Nucleus accumbens (tissue), 56 donors: ENCODE results near the gene PSMC1.

ENCODE experiments used
- DNase-seq, 56 donors: peaks; one replicate each; lab custom pipeline; 2025; lab: John Stamatoyannopoulos, UW

The PSMC1 gene

DNA sequence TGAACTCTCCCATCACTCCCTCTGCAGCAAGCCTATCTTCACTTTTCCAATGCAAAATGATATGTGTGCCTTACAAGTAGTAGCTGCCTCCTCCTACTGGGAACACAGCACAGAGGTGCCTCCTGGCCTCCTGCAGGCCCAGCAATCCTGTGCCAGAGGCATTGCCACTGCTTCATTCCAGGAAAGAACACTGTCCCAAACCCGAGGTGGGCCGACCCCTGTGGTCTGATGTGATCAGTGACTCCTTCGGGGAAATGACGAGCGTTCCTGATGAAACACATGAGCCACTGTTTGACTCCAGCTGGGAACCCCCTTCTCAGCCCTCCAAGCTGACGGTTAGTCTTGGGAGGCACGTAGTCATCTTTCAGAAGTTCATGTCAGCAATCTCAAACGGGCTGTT, 19.5 kb downstream of the PSMC1 start:
- DNase-seq: no peak

DNA sequence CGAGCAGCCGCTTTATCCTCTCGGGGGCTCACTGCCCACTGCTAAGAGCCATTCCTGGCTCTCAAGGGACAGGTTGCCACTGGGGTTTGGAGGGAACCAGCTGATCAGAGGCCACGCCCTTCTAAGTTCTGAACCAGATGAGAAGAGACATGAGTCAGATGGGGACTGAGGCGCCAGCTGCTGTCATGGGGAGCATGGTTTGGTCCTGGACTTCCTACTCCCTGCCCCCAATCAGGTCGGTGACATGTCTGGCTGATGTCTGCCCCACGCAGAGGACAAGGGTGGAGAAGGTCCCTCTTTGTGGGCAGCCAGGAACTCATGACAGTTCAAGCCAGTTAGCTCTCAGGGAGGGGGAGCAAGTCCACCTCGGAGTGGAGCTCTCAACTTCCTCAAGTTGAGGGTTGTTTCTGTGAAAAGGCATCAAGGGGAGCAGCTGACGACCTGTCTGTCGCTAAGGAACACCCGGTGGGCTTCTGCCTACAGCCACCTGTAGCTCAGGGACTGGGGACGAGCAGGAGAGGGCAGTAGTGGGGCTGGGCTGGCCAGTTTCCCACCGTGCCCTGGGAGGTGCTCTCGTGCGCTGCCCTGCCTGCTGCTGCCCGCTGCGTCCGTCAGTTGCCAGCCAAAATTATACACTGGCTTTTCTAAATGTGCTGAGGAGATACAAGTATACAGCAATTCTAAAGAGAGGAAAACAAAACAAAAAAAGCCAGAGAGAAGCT, 20.5 kb downstream of the PSMC1 start:
- no peak for DNase-seq

DNA sequence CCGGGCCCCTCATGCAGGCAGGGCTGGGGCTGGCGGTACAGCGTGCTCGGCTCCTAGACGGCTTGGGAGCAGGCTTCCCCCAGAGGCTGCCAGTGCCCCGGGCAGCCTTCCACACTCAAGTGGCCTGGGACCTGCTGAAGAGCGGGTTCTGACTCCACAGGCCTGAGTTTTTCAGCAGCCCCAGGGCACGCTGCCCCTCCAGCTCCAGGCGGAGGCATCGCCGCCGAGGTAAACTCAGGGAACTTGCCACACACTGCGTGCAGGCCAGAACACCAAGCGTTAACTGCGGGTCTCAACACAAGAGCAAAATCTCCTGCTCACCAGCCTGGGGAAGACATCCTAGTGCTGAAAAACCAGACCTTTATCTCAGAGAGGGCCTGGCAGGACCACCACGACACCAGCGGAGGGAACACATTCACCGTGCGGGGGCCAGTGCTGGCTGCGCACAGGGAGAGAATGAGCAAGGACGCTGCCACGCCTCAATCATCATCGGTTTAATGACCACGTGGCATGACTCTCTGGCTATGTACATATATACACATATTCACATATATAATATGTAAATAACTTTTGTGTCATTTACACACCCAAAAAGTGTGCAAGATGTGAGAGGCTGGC, 21.3 kb downstream of the PSMC1 start:
- DNase-seq: no peak

DNA sequence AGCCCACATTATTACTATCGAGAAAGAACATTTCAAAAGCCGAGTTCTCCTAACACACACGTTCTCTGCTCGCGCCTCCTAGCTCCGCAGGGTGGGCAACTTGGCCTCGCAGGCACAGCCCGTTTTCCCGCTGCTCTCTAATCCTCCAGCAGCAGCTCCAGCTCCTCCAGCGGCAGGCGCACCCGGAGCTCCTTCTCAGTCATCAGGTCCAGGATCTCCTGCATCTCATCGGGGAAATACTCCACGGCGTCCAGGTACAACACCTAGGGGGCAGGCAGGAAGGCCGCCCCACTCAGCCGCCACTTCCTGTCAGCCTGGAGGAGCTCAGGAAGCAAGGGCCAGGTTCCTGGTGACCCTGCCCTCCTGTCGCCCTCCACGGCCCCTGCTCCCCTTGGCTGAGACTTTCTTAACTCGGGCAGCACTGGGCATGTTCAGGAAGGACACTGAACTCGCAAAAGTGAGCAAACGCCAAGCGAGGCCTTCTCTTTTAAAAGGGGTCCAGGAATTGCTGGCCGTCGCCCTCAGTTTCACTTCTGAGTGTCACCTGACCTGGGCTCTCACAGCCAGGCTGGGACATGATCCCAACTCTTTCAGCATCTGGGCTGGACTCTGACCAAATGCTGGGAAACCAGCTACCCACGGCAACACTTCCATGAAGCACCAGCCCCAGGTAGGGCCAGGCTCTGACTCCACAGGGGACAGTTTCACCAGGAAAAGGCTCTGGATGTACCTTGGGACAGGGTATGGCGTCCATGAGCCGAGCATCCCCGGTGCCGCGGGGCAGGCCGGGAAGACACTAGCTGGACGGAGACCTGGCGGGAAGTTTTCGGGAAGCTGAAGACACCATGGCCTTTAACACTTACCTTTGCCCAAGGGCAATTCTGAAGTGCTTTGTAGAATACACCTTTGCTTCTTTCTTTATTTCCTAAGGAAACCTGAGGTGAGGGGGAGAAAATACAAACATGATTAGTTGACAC, 22.1 kb downstream of the PSMC1 start:
- DNase-seq: peak in 16 of 56 donors; percentile 17 to 50 (median 35)

DNA sequence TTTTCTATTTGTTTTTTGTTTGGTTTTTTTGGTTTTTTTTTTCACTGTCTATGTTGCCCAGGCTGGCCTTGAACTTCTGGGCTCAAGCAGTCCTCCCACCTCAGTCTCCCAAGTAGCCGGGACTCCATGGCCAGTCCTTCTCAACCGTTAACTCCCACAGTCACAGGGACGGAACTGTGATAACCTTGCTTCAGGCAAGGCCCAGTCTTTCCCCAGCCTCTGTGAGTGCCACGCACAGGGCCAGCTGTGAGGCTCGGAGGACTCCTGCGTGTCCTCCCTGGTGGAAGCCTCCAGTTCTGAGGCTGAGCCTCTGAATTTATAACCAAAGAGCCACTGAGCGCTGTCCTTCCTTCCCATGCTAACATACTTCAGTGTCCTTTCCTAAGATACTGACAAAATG, 23.7 kb downstream of the PSMC1 start:
- DNase-seq: no peak

DNA sequence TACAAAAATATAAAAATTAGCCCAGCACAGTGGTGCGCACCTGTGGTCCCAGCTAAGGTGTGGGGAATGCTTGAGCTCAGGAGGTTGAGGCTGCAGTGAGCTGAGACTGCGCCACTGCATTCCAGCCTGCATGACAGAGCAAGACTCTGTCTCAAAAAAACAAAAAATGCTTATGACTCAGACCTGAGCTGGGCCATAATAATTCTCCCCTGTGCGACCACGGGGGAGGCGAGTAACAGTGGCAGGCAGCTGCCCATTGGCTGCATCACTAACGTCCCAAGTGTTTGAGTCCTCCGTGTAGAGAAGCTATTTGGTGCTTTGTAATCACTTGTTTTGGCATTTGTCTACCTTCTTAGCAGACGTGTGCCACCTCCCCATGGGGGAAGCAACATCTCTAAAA, 24.9 kb downstream of the PSMC1 start:
- no peak for DNase-seq

DNA sequence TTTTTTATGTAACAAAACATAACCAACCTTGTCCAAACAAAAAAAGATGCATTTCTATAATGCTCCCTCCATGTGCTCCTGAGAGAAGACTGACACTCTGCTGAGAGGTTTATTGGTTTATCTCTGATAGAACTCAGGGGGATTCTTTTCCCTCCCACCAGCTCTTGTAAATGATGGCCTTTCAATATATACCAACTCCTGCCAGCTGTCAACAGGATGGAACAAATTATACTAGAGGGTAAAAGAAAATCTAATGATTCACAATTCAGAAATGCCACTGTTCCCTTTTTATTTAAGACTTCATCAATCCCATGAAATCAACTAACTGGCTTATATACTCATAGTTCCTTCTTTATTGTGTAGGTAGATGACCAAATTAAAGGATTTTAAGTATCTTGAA, 25.4 kb downstream of the PSMC1 start:
- DNase-seq: no peak

DNA sequence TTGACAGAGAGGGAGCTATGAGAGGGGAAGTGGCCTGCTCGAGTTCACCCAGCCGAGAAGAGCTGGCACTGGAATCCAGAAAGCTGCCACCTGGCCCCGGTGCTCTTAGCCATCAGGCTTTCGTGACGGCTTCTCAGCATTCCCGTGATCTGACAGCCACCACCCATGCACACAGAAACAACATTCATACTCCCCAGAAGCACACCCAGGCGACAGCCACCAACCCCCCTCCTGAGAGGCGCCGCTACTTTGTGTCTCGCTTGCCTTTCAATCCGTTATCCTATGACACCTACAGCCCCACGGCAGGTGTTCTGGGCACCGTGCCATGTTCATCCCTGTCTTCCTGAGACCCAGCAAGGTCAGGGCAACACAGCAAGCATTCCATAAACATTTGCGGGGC, 31.4 kb downstream of the PSMC1 start:
- DNase-seq: peak in 20 of 56 donors; percentile 12 to 51 (median 30)

DNA sequence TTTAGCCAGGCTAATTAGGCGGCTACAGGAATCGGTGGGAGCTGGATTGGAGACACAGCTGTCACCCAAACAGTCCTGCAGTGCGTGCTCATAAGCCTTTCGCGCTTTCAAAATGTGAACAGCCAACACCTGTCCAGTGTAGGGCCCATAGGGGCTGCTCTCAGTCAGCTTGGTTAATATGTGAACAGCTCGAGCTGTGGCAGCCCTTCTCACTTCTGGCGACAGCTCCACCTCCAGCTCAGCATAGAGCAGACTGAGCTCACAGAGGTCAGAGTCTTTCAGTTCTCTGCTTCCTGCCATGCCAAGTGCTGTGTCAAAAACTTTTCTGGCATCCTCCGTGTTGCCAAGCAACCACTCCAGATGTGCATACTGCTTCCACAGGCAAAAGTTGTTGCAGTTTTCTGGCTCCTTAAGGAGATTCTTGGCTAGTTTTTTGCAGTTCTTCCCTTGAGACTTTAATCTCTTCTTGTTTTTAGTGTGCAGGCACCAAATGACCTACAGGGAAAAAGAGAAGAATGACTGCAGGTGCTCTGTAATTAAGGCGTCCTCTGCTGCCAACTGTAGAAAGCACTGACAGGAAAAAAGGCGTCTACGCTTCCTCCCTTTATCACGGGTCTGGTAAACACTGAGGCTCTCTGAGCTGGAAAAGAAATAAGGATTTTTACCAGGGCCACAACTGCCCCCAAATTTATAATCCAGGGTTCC, 32.5 kb downstream of the PSMC1 start:
- DNase-seq: peak in 4 of 56 donors; percentile 20 to 23 (median 22)

DNA sequence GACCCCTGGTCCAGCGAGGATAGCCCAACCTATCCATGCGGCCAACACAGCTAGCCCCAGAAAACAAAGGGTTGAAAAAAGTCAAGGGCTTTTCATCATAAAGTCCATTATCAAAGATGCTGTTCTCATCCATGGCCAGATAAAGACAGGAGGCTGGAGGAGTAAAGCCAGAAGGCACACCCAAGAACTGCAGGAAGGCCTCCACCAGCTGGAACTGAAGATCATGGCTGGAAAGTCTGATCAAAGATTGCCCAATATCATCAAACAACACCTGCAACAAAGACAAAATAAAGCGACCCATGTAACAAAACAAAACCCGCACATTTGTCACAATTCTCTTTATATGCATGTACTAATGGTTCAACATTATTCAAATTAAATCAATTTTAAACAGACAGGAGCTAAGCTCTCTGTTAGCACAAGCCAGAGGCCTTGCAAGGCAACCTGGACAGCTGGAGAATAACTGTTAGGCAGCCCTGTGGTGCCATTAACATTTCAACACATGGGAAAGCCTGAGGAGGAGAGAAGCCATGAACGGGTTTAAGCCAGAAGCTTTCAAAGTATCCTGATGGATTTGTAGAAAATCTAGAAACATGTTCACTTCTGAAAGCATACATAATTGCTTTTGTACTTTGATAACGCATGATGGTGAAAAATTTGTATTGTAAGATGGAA, 34.1 kb downstream of the PSMC1 start:
- DNase-seq: no peak

DNA sequence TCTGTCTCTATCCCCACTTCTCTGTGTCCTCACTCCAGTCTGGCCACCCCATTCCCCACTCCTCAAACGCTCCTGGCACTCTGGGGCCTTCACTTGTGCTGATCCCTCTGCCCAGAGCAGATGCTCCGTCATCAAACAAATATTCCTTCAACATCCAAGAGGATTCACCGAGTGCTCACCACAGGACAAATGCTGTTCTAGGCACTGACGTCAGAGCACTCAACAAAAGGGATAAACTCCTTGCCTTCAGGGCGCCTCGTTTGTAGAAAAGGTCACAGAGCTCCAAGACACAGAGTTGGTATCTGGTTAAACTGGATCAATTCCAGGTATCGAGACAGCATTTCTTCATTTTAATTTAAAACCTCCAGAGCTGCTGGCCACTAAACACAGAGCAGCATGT, 35.3 kb downstream of the PSMC1 start:
- no peak for DNase-seq

DNA sequence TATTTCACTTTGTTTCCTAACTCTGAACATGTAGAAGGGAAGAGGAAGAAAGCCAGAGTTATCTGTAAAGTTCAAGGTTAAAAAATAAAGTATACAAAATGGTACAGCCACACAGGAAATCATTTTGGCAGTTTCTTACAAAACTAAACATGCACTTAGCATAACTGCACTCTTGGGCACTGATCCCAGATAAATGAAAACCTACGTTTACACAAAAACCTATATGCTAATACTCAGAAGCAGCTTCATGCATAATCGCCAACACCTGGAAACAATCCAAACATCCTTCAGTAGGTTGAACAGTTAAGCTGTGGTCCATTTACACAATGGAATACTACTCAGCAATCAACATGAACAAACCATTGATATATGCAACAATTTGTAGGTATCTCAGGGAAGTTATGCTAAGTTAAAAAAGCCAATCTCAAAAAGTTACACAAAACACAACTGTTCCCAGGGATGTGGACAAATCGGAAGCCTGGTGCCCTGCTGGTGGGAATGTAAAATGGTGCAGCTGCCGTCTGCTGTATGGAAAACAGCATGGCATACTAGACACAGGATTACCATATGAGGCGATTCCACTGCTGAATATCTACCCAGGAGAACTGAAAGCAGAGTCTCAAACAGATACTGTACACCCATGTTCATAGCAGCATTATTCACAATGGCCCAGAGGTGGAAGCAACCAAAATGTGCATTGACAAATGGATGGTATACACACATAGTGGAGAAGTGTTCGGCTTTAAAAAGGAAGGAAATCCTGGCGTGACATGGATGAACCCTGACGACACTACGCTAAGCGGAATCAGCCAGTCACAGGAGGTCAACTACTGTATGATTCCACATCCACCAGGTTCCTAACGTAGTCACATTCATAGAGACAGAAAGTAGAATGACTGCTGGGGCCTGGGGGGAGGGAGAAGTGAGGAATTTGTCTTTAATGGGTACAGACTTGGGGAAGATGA, 37.7 kb downstream of the PSMC1 start:
- no peak for DNase-seq

DNA sequence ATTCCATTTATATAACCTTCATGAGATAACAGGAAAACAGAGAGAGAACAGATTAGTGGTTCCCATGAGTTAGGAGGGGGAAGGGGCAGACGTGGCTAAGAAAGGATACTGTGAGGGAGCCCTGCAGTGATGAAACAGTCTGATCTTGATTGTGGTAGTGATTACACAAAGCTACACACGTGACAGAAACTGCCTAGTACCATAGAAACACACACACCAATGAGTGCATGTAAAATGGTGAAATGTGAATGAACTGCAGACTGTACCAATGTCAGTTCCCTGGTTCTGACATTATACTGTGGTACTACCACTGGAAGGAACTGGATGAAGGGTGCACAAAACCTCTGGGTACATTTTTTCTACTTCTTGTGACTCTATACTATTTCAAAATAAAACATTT, 38.5 kb downstream of the PSMC1 start:
- no peak for DNase-seq

DNA sequence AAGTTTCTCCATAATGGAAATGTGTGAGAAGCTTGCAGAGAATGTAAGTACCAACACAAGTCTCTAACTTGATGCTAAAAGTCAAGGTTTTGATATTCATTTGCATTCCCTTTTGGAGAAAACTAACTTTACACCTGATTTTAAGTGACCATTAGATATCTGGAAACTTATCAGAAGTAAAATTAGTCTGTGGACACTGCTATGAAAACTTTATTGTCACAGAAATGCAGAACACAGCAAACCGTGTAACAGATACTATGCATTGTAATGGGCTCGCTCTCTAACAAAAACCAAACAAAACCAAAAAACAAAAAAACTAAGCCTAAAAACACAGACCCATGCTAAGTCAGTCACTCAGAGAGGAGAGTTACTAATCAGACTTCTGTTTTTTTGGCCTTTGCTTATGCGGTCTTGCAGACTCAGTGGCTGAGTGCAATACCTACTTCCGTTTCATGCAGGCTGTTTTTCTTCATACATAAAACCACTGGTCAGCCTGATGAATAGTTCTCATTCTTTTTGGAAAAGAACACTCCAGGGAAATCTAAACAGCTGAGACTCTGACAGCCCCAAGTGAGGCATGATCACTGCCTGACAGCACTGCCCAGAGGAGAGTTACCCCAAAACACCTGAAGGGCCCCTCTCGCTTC, 39.6 kb downstream of the PSMC1 start:
- DNase-seq: no peak

DNA sequence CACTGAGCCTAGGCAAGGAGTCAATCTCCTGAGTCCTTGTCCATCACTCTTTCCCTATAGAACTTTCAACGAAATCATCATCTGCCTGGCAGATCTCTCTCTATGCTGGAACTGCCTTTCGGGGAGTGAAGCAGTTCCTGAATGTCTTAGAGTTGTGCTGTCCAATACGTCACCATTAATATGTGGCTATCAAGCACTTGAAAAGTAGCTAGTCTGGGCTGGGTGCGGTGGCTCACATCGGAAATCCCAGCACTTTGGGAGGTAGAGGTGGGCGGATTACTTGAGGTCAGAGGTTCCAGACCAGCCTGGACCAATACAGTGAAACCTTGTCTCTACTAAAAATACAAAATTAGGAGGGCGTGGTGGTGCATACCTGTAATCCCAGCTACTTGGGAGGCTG, 40.3 kb downstream of the PSMC1 start:
- DNase-seq: no peak

DNA sequence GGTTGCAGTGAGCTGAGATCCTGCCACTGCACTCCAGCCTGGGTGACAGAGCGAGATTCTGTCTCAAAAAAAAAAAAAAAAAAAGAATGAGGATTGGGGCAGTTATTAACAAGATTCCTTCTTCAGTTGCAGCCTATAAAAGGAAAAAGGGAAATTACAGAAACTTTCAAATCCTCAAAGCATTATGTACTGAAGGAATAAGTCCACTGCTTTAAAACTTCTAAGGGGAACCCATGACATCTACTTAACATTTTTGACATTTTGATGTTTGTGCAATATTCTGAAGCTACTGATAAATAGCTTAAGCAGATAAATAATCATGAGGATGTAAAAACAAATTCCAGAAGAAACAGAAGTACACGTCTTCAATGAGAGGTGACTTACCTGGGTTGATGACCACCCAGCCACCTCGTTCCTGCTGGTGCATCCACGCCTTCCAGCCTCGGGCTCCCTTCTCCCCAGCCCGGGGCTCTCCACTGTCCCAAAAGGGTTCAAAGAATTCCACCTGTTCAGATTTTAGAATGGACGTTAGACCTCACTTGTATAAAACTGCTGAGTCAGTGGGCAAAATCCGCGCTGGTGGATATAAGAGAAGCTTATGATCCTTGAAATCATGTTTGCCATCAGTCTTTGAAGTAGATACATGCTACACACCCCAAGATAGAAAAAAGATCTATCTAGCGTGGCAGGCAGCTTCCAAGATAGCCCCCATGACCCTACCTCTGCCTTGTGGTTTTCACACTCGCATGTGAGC, 41.7 kb downstream of the PSMC1 start:
- DNase-seq: no peak

DNA sequence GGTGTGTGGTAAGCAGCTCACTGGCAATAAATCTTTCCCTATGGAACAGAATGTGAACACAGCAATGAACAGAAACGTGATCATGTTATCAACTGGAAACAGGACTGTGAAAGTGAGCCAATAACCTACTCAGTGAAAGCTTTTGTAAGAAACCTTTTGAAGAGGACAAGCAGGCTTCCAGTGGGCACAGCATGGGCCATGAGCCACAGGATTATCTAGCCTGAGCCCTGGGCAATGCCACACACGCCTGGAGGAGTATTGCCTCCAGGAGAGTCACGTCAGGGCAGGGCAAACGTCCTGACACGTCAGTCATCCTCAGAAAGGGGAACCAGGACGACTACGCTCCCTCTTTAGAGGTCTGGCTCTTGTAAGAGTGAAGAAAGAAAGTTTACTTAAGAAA, 43.1 kb downstream of the PSMC1 start:
- DNase-seq: no peak

DNA sequence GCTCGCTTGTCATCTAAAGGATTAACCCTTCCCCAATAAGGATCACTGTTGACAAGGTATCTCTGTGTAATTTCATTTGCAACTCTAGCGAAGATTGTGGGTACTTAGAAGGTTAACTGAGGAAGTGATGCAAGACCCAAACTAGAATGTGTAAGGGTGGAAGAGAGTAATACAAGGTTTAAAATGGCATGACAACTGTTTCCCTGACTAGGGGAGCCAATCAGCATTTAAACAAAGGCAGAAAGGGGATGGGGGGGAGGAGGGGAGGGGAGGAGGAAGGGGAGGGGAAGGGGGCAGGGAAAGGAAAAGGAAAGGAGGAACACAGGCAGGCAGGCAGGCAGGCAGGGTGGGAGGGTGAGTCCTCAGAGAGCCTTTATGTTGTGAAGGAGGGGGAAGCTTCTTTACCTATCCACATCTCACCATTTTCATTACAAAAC, 44.3 kb downstream of the PSMC1 start:
- DNase-seq: no peak
